Large intestine (tissue), 3 donors: ENCODE data around the gene GRM4. TPM values are rescaled to one million over a fixed set of nuclear protein-coding genes. Genes with fewer than 3 reads are reported as not detected.

ENCODE experiments used
- DNase-seq, 2 donors: peaks; one replicate each; pipeline versions ENCODE4 v3.0.0 to v3.0.0-alpha.2; 2013
- H3K27ac ChIP-seq: one replicate; pipeline ENCODE4 v1.5.1; 2013; ENCODE audit warnings: low read length
- H3K27me3 ChIP-seq: 2 replicates; pipeline ENCODE4 v1.6.1; 2013; ENCODE audit warnings: low read length; ENCODE audit not compliant: control insufficient read depth, insufficient read depth
- H3K36me3 ChIP-seq: 2 replicates; pipeline ENCODE4 v1.6.1; 2013; ENCODE audit warnings: low read length; ENCODE audit not compliant: control insufficient read depth, insufficient read depth
- H3K4me1 ChIP-seq: one replicate; pipeline ENCODE4 v1.6.1; 2013; ENCODE audit warnings: low read length; ENCODE audit not compliant: control insufficient read depth, insufficient read depth
- H3K4me3 ChIP-seq: one replicate; pipeline ENCODE4 v1.5.1; 2013; ENCODE audit warnings: low read length
- H3K9me3 ChIP-seq: one replicate; pipeline ENCODE4 v1.6.1; 2013; ENCODE audit warnings: mild to moderate bottlenecking, low read depth, low read length, moderate library complexity; ENCODE audit not compliant: control insufficient read depth
- WGBS: methylation state at CpG from one replicate; pipeline ENCODE4 v1.1.5; 2013; ENCODE audit warnings: low lambda C conversion rate; ENCODE audit not compliant: insufficient coverage; 5-methylcytosine and 5-hydroxymethylcytosine counted together
- polyA plus RNA-seq: library from polyadenylated mRNA; unstranded; fragments of 120-200 nt; gene quantifications from one replicate; pipeline ENCODE4 v1.2.1, GENCODE V29; 2013

The GRM4 gene
- polyA plus RNA-seq, 1 donor = 0.46 TPM

DNA sequence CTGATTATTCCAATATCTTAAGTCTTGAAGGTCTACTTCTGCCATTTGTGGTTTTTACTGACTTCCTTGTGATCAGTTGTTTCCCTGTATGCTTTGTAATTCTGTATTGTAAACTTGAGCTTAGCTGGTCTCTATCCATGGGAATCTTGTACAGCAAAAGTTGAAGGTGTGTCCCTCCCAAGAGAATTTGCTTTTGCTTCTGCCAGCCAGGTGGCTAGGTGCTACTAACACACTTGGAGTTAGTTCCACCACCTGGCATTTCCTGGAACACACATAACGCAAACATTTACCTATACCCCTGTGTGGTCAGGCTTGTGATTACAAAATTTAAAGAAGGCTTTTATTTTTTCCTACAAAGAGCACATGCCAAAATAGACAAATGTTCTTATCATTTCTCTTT, 141.2 kb downstream of the GRM4 start:
- no CpG with 5 or more reads among the region's 1 CpG for WGBS
- H3K27ac ChIP-seq = no peak overlapping the region
- peak in 1 of 2 donors; percentile 20 for DNase-seq
- no peaks in the 10 kb centered on the region for H3K36me3 ChIP-seq
- H3K4me3 ChIP-seq = no peak overlapping the region
- no peaks in the 10 kb centered on the region for H3K9me3 ChIP-seq
- no peaks in the 10 kb centered on the region for H3K4me1 ChIP-seq
- H3K27me3 ChIP-seq = no peaks in the 10 kb centered on the region

DNA sequence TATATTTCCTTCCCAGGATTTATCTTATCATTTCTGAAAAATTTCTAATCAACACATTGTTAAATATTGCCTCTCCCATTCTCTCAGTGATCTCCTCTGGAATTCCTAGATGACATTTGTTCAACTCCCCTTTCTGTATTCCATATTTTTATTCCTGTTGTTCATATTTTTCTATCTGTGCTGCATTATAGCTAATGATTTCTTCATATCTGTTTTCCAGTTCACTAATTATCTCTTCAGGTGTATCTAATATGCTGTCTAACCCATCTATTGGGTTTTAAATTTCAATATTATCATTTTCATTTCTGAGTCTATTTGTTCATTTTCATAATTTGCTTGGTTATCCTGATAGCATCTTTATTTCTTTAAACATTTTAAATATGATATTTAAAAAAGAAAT, 141.9 kb downstream of the GRM4 start:
- H3K27ac ChIP-seq = no peak overlapping the region
- no peak for DNase-seq
- H3K36me3 ChIP-seq = no peaks in the 10 kb centered on the region

DNA sequence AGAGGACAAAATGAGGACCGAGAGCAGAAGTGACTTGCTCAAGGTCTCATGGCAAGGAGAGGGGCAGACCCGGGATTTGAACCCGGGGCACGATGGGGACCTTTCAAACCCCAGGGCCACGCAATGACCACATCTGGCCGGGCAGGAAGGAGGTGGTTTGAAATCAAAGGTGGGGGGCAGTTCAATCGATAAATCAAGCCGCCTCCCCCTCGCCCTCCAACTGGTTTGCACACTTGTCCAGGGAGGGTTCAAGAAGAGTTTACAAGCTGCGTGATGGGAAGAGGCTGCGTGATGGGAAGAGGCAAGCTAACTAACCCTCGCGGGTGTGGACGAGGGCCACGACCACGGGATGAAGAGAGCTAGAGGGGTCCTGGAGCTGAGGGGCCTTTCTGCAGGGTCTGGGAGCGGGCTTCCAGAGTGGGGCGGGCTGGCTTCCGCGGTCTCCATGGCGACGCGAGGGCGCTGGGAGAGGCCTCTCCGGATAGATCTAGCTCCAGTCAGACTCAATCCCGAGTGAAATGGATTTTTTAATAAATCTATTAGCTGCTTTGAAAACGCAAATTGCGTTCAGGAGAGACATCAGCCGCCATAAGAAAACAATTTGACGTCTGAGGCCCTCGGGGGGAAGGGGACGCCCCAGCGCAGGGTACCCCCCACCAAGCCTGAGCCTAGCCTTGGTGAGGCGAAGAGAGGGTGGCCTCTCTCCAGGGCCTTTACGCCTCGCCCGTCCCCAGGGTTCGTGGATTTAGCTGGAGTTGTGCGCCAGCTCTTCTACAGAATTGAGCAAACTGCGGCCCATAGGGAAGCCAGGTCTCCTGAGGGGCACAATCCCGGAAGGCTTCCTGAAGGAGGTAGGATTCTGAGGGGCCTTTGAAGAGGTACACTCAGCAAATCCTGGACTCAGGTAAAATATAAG, 143.9 kb downstream of the GRM4 start:
- no peak overlapping the region for H3K4me3 ChIP-seq

More for the DNA sequence above, 141.9 kb downstream of the GRM4 start:
- Histone ChIP-seq H3K4me1 (no peaks in the 10 kb centered on the region), H3K27me3 (no peaks in the 10 kb centered on the region), H3K4me3 (no peak overlapping the region), H3K9me3 (no peaks in the 10 kb centered on the region)

DNA sequence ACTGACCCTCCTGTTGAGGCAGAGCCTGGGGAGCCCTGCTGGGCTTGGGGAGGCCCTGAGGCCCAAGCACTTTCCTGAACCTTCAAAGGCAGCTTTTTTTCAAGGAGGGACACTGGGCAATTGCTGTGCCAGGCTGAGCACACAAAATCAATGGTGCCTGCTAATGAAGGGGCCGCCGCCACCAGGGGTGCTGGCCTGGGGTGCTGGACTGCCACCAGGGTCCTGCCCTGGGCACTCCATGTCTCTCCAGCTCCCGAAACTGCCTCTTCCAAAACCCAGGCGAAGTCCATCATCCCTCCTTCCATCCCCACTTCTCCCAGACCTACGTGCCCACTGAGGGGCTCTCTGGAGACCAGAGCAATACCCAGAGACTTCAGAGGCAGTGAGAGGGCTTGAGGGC, 145.6 kb downstream of the GRM4 start:
- no CpG with 5 or more reads among the region's 5 CpGs for WGBS
- Histone ChIP-seq H3K9me3 (no peaks in the 10 kb centered on the region), H3K27me3 (no peaks in the 10 kb centered on the region), H3K36me3 (no peaks in the 10 kb centered on the region), H3K4me3 (no peak overlapping the region), H3K27ac (no peak overlapping the region), H3K4me1 (peaks cover under 1% of the 10 kb centered on the region)
- DNase-seq = no peak

More for the DNA sequence above, 143.9 kb downstream of the GRM4 start:
- Histone ChIP-seq H3K36me3 (no peaks in the 10 kb centered on the region), H3K4me1 (no peaks in the 10 kb centered on the region), H3K9me3 (no peaks in the 10 kb centered on the region), H3K27ac (no peak overlapping the region), H3K27me3 (no peaks in the 10 kb centered on the region)
- DNase-seq = no peak
- WGBS = 59% methylated on average over 5 of the region's 41 CpGs

DNA sequence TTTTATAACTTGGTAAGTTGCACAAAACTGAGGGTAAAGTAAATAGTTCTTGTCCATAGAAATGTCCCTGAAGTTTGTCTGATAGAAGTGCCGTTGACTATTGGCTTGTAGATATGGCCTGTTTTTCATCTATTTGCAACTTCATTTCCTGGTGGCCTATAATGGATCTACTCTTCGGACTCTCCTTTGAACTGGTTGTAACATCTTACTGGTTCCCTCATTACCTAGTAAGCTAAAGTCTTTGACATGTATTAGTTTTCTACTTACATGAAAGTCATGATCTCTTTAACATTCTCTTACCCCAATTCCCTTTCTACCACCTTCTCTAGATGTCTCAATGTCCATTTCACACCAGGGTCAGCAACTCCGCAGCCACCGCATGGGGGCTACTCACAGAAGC, 146.3 kb downstream of the GRM4 start:
- WGBS = no CpG with 5 or more reads among the region's 4 CpGs
- H3K27me3 ChIP-seq = no peaks in the 10 kb centered on the region
- no peaks in the 10 kb centered on the region for H3K9me3 ChIP-seq
- no peak for DNase-seq
- H3K36me3 ChIP-seq = no peaks in the 10 kb centered on the region
- no peak overlapping the region for H3K4me3 ChIP-seq
- no peak overlapping the region for H3K27ac ChIP-seq
- H3K4me1 ChIP-seq = peaks cover 8% of the 10 kb centered on the region

DNA sequence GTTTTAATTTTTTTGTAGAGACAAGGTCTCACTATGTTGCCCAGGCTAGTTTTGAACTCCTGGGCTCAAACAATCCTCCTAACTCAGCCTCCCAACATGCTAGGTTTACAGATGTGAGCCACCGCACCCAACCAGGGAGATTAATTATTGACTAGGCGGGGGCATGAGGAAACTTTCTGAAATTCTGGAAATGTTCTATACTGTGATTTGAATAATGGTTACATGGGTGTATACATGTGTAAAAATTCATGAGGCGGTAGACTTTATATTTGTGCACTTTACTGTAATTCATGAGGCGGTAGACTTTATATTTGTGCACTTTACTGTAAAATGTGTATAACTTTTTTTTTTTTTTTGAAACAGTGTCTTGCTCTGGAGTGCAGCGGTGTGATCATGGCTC, 147.2 kb downstream of the GRM4 start:
- DNase-seq = no peak
- Histone ChIP-seq H3K27ac (no peak overlapping the region), H3K4me1 (peaks cover 8% of the 10 kb centered on the region), H3K27me3 (no peaks in the 10 kb centered on the region), H3K4me3 (no peak overlapping the region), H3K9me3 (no peaks in the 10 kb centered on the region), H3K36me3 (no peaks in the 10 kb centered on the region)
- no CpG with 5 or more reads among the region's 5 CpGs for WGBS

DNA sequence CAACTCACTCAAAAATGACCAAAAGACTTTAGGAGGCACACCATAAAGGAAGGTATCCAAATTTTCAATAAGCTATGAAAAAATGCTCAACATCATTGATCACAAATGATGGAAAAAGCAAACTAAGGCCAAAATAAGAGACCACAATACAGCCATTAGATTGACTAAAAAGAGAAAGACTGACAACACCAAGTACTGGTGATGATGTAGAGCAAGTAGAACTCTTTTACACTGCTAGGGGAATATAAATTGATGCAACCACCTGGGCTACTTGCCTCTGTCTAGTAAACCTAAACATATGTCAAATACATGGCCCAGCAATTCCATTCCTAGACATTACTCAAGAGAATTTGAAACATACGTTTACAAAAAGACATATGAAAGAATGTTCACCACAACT, 148.6 kb downstream of the GRM4 start:
- H3K4me1 ChIP-seq = peaks cover 8% of the 10 kb centered on the region
- no peak overlapping the region for H3K4me3 ChIP-seq
- no peaks in the 10 kb centered on the region for H3K9me3 ChIP-seq
- H3K27ac ChIP-seq = no peak overlapping the region
- no peaks in the 10 kb centered on the region for H3K36me3 ChIP-seq
- no peaks in the 10 kb centered on the region for H3K27me3 ChIP-seq
- no peak for DNase-seq
- no CpG with 5 or more reads among the region's 1 CpG for WGBS

DNA sequence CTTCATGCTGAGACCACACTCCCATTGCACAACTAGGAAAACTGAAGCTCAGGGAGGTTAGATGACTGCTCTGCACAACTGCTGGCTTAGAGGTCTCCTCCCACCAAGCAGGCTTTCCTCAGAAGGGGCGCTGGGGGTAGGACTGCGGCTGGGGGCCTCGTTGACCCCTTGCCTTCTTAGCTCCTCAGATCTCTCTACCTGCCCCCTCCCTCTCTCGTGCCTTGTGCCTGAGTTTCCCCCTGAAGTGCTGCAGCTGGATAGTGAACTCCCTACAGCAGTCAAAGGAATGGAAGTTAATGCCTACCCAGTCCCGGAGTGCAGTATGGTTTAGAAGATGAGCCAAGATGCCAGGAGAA, 149.8 kb downstream of the GRM4 start:
- no peaks in the 10 kb centered on the region for H3K36me3 ChIP-seq
- H3K4me1 ChIP-seq = peaks cover 8% of the 10 kb centered on the region
- H3K27me3 ChIP-seq = no peaks in the 10 kb centered on the region
- H3K4me3 ChIP-seq = no peak overlapping the region
- H3K9me3 ChIP-seq = no peaks in the 10 kb centered on the region
- DNase-seq = no peak
- H3K27ac ChIP-seq = no peak overlapping the region
- WGBS = 100% methylated on average over 1 of the region's 5 CpGs

DNA sequence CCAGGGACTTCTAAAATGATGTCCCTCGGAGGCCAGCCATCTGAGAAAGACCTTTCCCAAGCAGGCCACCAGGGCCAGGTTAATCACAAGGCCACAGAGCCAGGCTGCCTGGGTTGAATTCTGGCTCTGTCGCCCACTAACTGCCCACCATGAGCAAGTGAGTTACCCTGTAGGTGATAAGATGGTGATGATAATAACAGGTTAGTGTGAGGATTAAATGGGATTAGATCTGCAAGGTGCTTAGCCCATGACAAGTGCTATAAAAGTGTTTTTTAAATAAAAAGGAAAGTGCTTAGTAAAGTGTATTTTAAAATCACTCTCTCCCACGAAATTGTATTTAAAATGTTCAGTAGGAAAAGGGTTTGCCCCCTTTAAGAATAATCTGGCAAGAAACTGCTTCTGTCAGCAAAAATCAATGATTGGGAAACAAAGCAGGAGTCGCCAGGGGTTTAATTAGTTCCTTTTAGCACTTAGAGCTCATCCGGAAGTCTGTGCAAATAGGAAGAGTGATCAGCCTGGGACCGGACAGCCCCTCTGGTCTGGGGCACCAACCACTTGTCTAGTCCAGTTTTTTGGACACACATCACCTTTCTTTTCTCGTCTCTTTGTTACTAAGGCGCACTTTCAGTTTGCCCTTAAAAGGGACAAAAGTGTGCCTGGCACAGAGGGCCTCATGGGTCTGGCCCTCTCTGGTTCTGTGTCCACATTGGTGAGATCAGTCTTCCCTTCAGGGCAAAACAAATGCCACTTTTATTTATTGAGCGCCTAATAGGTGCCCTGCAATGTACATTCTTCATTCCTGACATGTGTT, 150.4 kb downstream of the GRM4 start:
- H3K4me1 ChIP-seq = peaks cover 8% of the 10 kb centered on the region
- H3K9me3 ChIP-seq = no peaks in the 10 kb centered on the region
- WGBS = no CpG with 5 or more reads among the region's 9 CpGs
- no peak for DNase-seq
- H3K27ac ChIP-seq = no peak overlapping the region
- no peaks in the 10 kb centered on the region for H3K36me3 ChIP-seq
- H3K27me3 ChIP-seq = no peaks in the 10 kb centered on the region
- H3K4me3 ChIP-seq = no peak overlapping the region

DNA sequence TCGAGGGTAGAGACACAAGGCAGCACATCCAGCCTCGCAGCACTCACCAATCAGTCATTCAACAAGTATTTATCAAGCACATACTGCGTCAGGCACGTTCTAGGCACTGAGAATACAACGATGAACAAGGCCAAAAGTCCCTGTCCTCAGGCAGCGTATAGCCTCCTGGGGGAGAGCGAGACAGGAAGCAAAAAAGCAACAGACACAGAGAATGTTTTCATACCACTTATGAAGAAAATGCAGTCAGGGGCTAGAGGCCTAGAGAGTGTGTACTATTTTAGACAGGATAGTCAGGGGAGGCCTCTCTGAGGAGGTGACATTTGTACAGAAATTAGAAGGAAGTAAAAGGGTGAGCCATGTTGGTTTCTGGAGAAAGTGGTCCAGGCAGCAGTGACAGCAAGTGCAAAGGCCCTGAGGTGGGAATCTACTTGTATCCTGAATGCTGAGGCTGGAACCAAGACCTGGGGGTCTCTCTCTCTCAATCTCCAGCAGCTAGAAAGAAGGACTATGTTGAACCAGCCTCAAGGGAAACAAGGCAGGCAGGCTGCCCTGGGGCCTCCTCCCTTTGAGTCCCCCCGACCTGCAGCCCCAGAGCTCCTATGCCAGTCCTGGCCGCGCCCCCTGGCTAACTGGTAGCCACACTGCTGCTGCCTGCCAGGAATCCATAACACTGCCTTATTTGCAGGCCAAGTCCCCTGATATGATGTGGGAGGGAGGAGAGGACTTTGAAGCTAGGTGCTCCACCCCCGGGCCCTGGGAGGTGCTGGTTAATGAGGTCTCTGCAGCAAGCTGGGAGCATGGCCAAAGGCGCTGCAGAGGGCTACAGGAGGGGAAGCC, 151.2 kb downstream of the GRM4 start:
- peaks cover 8% of the 10 kb centered on the region for H3K4me1 ChIP-seq
- H3K4me3 ChIP-seq = no peak overlapping the region
- WGBS = 84% methylated on average over 5 of the region's 12 CpGs
- no peaks in the 10 kb centered on the region for H3K36me3 ChIP-seq
- DNase-seq = peak; percentile 48 to 78
- no peaks in the 10 kb centered on the region for H3K27me3 ChIP-seq
- no peaks in the 10 kb centered on the region for H3K9me3 ChIP-seq
- H3K27ac ChIP-seq = no peak overlapping the region
